Mucosa of stomach (tissue), 1 donor: ENCODE measurements around the gene C3.

ENCODE experiments used
- H3K27me3 ChIP-seq: one replicate; pipeline ENCODE4 v1.7.0; 2013; ENCODE audit warnings: mild to moderate bottlenecking, low read length; ENCODE audit not compliant: control insufficient read depth, insufficient read depth
- H3K36me3 ChIP-seq: one replicate; pipeline ENCODE4 v1.7.0; 2013; ENCODE audit warnings: low read length; ENCODE audit not compliant: control insufficient read depth, insufficient read depth
- H3K4me1 ChIP-seq: one replicate; pipeline ENCODE4 v1.7.0; 2013; ENCODE audit warnings: mild to moderate bottlenecking, low read length; ENCODE audit not compliant: control insufficient read depth, insufficient read depth
- H3K4me3 ChIP-seq: one replicate; pipeline ENCODE4 v1.7.0; 2013; ENCODE audit warnings: low read length
- H3K9ac ChIP-seq: one replicate; pipeline ENCODE4 v1.7.0; 2013; ENCODE audit warnings: mild to moderate bottlenecking, low read length, moderate library complexity
- H3K9me3 ChIP-seq: one replicate; pipeline ENCODE4 v1.7.0; 2013; ENCODE audit warnings: mild to moderate bottlenecking, low read length, moderate library complexity; ENCODE audit not compliant: control insufficient read depth
- donor health status: Pancreatic carcinoma.

Gene C3

GRCh38 chr19:6743066-6743465 lies 22.6 kb upstream of the C3 start:
- Histone ChIP-seq H3K27me3 (no peaks in the 10 kb centered on the region), H3K36me3 (peaks cover 5% of the 10 kb centered on the region), H3K9ac (no peak overlapping the region), H3K4me1 (peaks cover 39% of the 10 kb centered on the region), H3K4me3 (no peak overlapping the region), H3K9me3 (no peaks in the 10 kb centered on the region)

GRCh38 chr19:6740589-6741343 lies 20.3 kb upstream of the C3 start:
- H3K4me1 ChIP-seq: peaks cover 49% of the 10 kb centered on the region
- no peaks in the 10 kb centered on the region for H3K36me3 ChIP-seq

GRCh38 chr19:6739883-6740588 lies 19.6 kb upstream of the C3 start:
- no peaks in the 10 kb centered on the region for H3K36me3 ChIP-seq
- H3K4me1 ChIP-seq: peaks cover 49% of the 10 kb centered on the region
- H3K9me3 ChIP-seq: no peaks in the 10 kb centered on the region
- peak overlapping the region; percentile 76 for H3K4me3 ChIP-seq
- no peaks in the 10 kb centered on the region for H3K27me3 ChIP-seq
- H3K9ac ChIP-seq: peak overlapping the region; percentile 80

More at GRCh38 chr19:6740589-6741343, 20.3 kb upstream of the C3 start:
- no peaks in the 10 kb centered on the region for H3K9me3 ChIP-seq
- no peaks in the 10 kb centered on the region for H3K27me3 ChIP-seq
- peak overlapping the region; percentile 76 for H3K4me3 ChIP-seq
- peak overlapping the region; percentile 80 for H3K9ac ChIP-seq

- H3K36me3 ChIP-seq: no peaks in the 10 kb centered on the region
- peak within 1 kb of the TSS; percentile 76 for H3K4me3 ChIP-seq
- H3K9ac ChIP-seq: peak within 1 kb of the TSS; percentile 80
- H3K4me1 ChIP-seq: peaks cover 43% of the 10 kb centered on the region
- no peaks in the 10 kb centered on the region for H3K27me3 ChIP-seq
- H3K9me3 ChIP-seq: no peaks in the 10 kb centered on the region
These were observed 19.0 kb upstream of the C3 start, which contains the start of gene TRIP10 for GRCh38 chr19:6739390-6739882. Gene TRIP10, plus strand, starts transcription at chr19:6739680. Its CDS starts 82 bp downstream, at chr19:6739762.

GRCh38 chr19:6738787-6739389 lies 18.4 kb upstream of the C3 start:
- Histone ChIP-seq H3K9ac (peak overlapping the region; percentile 67), H3K9me3 (no peaks in the 10 kb centered on the region), H3K27me3 (no peaks in the 10 kb centered on the region), H3K36me3 (no peaks in the 10 kb centered on the region), H3K4me1 (peaks cover 38% of the 10 kb centered on the region), H3K4me3 (peak overlapping the region; percentile 57)

GRCh38 chr19:6737873-6738786 lies 17.7 kb upstream of the C3 start:
- Histone ChIP-seq H3K9ac (no peak overlapping the region), H3K4me1 (peaks cover 36% of the 10 kb centered on the region)

GRCh38 chr19:6737284-6737872 lies 16.9 kb upstream of the C3 start, which contains the start of gene GPR108:
Gene GPR108, minus strand, starts transcription at chr19:6737580. Its CDS starts 4 bp downstream, at chr19:6737576.
- H3K4me1 ChIP-seq: peaks cover 36% of the 10 kb centered on the region
- H3K4me3 ChIP-seq: peak within 1 kb of the TSS; percentile 29
- H3K9ac ChIP-seq: peak within 1 kb of the TSS; percentile 73
- no peaks in the 10 kb centered on the region for H3K27me3 ChIP-seq
- H3K36me3 ChIP-seq: peaks cover 7% of the 10 kb centered on the region
- no peaks in the 10 kb centered on the region for H3K9me3 ChIP-seq

More at GRCh38 chr19:6737873-6738786, 17.7 kb upstream of the C3 start:
- Histone ChIP-seq H3K9me3 (no peaks in the 10 kb centered on the region), H3K36me3 (peaks cover 4% of the 10 kb centered on the region), H3K27me3 (no peaks in the 10 kb centered on the region), H3K4me3 (peak overlapping the region; percentile 57)

- Histone ChIP-seq H3K4me1 (peaks cover 36% of the 10 kb centered on the region), H3K36me3 (peaks cover 7% of the 10 kb centered on the region), H3K9ac (peak overlapping the region; percentile 73), H3K9me3 (no peaks in the 10 kb centered on the region), H3K27me3 (no peaks in the 10 kb centered on the region), H3K4me3 (peak overlapping the region; percentile 29)
These were observed 16.4 kb upstream of the C3 start for GRCh38 chr19:6736917-6737283.

GRCh38 chr19:6736169-6736916 lies 15.9 kb upstream of the C3 start:
- H3K4me1 ChIP-seq: peaks cover 36% of the 10 kb centered on the region

GRCh38 chr19:6735181-6735911 lies 14.9 kb upstream of the C3 start:
- H3K9ac ChIP-seq: peak overlapping the region; percentile 73
- no peaks in the 10 kb centered on the region for H3K9me3 ChIP-seq
- peaks cover 7% of the 10 kb centered on the region for H3K36me3 ChIP-seq
- no peaks in the 10 kb centered on the region for H3K27me3 ChIP-seq
- H3K4me1 ChIP-seq: peaks cover 35% of the 10 kb centered on the region
- H3K4me3 ChIP-seq: no peak overlapping the region

More at GRCh38 chr19:6736169-6736916, 15.9 kb upstream of the C3 start:
- Histone ChIP-seq H3K36me3 (peaks cover 7% of the 10 kb centered on the region), H3K9me3 (no peaks in the 10 kb centered on the region), H3K9ac (peak overlapping the region; percentile 73), H3K4me3 (peak overlapping the region; percentile 29), H3K27me3 (no peaks in the 10 kb centered on the region)
